ENCODE measurements around the gene ABCA12.

The ABCA12 gene

DNA sequence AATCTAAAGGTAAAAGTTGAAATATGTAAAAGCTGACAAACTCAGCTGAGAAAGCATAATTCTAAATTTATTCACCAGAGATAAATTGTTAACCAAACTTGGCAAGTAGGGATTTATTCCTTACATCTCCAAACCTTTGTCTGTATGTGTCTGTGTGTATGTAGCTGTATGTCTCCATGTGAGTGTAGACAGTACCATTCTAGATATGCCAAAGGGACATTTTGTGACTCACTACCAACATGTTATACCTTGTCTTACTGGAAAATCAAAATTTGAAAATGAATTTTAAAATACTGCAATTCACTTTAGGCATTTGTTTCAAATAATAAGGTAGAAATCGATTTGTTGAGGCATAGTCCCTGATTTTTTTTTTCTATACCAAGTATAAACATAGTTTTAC is 102.1 kb downstream of the ABCA12 start:
- DNase-seq = no peak

DNA sequence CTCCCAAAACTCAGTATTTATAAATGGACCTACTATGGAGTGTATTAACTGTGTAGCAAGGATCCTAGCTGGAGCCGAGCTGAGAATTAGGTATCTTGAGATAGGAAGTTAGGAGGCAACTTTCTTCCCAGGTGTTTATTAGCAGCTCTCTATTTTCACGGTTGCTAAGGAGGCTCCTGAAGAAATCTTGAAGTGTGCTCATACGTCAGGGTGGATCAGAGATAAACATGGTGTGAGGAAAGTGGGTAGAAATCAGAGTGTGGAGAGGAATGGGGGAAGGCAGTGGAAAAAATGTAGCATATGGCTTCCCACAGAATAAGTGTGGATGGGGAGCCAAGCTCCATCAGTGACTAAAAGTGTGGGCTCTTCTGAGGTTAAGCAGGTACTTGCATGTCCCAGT is 104.3 kb downstream of the ABCA12 start:
- DNase-seq = no peak

DNA sequence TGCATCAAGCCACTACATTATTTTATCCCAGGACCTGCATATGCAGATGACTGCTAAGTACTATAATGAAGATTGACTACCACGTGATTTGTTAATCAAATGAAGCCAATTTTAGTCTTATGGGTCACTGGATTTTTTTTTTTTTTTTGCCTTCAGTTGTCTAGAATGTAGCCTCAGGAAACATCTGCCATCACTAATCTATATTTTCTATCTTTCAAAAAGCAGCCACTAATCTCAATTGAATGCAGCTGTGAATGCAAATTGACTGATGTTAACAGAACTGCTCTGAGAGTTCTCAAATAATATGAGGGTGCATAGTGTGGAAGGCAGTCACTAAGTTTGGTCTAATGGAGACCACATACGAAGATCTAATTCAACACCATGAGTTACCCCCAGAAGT is 106.3 kb downstream of the ABCA12 start:
- DNase-seq = no peak

DNA sequence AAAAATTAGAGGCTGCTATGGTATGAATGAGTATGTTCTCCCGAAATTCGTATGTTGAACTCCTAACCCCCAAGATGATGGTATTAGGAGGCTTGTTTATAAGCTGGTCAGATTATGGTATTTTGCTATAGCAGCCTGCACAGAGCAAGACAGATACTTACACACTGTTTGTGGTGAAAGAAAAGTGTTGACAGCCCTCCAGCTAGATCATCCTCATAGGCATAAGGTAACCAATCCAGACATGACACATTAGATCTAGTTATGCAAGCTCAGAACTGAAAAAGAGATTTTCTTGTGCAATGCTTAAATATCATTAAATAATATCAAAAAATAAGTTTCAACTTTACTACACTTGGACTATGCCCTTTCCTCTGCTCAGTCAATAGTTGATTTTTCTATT is 107.1 kb downstream of the ABCA12 start:
- no peak for DNase-seq

DNA sequence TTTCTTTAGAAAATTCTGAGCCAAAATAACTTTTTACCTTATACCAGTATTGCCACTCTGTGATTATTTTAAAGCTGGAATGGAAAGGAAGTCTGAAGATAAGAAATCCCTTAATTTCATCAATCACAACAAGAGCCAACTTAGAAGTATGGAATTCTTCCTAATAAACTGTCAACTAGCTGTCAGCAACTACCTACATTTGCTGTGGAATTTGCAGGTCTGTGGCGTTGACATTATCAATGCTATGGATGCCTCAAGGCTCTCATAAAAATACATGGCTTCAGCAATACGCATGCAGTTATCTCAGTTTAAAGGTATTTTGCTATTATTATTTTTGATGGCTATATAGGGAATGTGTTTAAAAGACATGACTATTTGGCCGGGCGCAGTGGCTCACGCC is 108.5 kb downstream of the ABCA12 start:
- no peak for DNase-seq

DNA sequence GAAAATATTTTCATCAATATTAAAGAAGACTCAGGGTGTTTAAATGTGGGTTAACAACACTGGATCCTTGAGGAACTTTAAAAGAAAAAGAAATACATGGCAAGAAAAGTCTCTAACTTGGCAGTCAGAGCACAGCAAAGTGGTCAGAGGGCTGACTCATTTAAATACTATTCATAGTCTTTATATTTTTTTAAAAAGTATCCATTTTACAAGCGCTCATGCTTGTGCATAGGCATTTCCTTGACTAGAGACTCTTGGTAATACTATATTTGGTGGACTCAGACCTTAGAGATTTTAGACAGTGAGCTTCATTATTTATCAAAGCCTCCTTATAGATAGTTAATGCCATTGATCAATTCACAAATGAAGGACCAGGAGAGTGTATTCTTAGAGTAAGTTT is 110.2 kb downstream of the ABCA12 start:
- no peak for DNase-seq

DNA sequence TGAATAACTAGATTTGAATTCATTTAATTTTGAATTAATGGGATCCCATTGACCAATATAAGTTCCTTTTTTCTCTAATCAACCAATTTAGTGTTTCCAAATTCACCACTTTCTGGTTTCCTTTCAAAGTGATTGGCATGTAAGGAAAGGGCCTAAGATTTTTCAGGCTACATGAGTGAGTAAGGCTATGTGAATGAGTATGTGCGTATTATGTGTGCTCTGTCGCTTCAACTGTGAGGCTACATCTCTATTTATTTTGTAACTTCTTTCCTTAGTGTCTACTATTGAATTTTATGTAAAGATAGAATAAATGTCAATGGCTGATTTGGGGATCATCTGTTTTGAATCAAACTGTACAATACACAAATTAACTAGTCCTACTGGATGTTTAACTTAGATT is 110.6 kb downstream of the ABCA12 start:
- DNase-seq = no peak

DNA sequence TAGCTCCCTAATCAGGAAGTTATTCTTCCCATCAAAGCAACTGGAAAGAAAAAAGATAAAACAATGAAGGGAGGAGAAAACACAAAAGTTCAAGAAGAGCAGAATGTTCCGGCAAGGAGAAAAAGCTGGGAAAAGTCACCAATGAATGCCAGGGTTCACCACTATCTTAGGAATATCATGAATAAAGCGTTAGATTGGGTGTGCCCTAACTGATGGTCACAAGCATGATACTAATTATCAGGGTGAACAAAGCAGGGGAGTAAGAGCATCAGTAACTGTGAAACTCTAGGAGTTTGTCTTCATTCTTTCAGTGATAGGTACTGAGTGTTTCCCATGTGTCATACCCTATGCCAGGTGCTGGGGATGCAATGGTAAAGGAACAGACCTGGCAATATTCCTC is 115.5 kb downstream of the ABCA12 start:
- DNase-seq = no peak

DNA sequence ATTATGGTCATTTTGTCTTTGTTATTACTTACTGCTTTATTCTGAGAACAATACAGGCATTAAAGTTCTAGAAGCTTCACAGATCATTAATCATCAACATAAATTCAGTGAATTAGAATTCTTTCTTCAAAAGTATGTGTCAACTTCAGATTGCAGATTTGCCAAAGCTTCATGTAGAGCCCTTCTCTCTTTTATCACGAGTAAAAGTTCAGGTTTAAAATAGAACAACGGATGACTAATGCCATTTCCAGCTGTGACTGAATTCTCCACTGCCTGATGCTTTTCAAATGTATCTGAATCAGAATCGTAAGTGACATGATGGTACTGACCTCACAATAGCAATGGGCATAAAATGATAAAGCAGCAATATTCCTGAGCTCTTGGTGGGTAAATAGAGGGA is 116.0 kb downstream of the ABCA12 start:
- no peak for DNase-seq

DNA sequence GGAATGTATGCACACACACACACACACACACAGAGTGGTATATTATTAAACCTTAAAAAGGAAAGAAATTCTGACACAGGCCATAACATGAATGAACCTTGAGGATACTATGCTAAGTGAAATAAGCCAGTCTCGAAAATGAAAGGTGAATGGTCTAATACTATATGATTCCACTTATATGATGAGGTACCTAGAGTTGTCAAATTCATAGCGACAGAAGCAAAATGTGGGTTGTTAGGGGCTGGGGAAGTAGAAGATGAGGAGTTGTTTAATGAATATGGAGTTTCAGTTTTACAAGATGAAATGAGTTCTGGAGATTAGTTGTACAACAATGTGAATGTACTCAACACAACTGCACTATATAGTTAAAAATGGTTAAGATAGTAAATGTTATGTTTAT is 118.1 kb downstream of the ABCA12 start:
- DNase-seq = no peak

DNA sequence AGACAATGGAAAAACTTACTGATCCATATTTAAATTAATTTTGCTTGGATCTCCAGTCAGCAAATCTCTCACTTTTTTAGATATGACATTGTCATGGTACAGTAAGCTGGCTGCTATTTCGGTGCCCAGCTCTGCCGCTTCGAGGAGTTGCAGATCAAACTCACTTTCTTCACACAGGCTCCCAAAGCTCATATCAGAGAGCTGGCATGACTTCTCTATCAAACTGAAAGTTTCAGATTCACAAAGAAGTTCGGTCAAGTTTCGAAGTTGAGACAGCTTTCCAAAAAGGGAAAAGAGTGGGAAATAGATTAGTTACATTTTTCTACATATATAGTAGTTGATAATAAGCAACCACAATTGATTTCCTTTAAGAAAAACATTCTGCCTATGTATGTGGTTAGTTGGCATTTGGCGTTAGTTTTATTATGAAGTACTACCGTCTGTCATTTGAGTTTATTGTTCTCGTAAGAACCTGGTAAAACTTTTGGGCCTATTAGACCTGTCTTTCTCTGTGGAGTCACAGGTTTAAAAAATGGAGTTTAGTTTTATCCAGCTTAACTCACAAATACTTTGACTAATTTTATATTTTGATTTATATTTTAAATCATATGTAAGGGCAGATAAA is 118.8 kb downstream of the ABCA12 start:
- no peak for DNase-seq

DNA sequence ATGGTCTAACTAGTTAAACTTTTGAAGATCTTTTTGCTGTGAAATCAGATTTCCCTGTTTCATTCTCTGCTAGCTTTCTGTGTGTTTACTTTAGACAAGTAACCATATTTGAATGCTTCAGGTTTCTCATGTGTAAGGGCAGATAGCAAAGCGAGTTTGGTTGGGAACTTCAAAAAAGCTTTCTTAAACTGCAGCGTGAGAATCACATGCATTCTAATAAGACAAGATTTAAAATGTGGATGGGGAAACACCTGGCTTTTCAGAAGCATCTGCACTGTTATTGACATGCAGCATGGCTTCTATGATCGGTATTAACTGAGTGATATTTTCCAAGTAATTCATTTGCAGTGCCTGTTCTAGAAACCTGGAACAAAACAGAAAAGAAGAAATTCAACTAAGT is 119.3 kb downstream of the ABCA12 start:
- no peak for DNase-seq

DNA sequence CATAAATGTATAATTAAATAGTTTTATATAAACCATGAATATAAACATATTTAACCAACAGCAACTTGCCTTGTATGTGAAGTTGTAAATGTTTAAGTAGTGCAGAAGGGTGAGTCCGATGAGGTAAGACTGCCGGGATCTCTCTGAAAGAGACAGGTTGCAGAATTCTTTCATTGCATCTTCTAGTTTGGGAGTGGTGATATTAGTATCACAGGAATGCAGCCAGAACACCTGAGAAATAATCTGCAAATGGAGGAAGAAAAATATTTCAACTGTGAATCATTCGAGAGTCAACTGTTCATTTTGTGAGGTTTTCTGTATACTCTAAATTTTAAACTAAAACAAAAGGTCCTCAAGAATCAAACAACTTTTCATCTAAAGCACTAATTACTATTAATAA is 123.0 kb downstream of the ABCA12 start:
- no peak for DNase-seq

DNA sequence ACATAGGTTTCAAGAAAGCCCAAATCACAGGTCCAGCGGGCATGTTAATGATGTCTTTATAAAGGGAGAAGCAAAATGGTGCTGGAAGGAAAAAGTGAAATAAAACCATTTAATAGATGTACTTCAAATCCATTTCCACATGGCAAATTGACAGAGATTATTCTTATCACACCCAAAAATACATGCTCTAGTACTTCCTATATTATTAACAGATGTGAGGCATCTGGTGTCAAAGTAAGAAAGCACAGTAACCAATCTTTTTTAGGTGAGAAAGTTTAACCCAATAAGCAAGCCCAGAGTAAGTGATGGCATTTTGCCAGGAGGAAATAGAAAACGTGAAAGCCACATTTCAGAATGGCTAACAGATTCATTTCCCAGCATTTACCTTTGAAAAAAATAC is 128.0 kb downstream of the ABCA12 start:
- no peak for DNase-seq

DNA sequence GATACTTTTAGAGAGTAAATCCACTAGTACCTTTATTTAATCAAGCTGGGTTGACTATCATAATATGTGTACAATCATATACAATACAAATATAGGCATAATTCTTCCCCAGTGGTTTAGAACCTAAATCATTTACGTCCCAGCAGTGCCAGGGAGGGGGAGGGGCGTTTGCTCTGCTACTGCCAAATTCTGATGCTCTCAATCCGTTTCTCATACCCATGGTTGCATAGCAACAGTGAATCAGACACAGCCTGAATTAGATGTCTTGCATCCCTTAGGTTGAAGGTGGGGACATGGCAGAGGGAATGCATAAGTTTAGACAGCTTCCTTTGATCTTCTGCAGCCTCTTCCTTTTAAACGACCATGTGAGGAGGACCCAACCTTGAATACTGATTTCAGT is 135.4 kb downstream of the ABCA12 start:
- DNase-seq = no peak

DNA sequence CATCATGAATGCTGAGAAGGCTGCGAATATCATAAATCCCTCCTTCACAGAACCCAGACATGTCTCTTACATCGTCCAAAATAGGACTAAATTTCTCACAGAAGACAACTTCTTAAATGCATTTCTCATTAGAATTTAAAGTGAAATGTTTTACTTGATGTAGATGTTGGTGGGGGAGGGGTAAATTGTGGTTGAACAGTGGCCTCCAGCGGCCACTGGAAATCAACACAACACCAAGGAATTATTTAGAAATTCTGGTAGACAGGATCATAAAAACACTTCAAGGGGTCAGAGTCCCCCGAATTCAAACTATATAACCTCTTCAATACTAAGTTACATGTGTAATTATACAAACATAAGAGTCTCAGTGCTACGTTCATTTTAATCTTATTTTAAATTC is 135.9 kb downstream of the ABCA12 start:
- no peak for DNase-seq

DNA sequence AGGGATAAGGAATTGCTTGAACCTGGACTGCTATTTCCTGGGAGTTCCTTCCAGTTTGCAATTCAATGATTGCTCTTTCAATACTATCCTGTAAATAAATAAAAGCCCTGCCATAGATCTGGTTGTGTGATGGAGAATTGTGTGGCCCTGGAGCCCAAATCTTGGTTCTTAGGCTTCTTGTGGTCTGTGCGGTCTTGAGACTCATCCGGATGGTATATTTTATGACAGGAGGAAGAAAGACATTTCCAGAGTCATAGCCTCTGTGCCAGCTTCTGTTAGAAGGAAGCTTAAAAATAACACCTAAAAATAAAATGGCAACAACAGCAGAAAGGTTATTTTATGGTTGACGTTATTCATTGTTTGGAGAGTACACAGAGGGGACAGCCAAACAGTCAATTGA is 137.7 kb downstream of the ABCA12 start:
- DNase-seq = no peak

DNA sequence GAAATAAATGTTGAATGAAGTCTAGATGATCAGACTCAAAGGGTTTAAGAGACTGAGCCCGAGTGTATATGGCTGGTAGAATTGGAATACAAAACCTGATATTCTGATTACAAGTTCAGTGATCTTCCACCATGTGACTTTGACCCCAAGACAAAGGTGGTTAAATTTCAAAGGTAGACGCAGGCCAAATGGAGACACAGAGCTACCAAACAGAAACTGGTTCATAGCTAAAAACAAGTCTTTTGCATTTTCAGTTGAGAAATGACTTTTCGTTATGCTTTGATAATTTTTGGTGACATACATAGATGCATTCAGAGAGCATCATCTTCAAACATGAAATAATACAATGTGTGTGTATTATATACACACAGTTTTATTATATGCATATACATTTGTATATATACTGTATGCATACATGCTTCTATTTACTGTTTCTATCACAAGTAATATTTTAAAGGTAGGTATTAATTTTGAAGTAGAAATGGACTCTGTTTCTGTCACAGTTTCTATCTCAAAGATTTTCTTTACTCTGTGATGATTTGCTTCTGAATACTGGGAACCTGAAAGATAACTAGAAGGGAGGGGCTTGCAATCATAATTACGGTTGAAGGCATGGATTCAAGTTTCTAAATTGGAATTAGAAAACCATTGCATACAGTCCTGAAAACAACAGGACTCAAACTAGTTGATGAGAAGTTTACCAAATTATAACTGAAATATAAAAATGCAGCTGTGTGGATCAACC is 142.3 kb downstream of the ABCA12 start:
- DNase-seq = no peak

DNA sequence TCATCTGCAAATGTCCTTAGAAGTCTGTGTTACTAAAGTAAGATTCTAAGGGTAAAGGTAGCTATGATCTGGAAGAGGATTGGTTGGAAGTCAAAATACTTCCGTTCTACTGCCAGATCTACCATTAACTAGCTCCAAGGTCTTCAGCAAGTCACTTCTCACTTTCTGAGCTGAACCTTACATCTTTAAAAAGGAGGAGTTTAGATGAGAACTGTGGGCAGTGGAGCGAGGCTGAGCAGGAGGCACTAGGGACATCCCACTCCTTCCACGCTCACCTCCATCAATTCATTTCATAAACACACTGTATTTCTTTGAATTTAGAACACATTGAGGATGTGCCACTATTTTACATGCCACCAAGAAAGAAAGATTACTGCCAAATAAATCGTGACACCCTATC is 143.0 kb downstream of the ABCA12 start:
- no peak for DNase-seq

DNA sequence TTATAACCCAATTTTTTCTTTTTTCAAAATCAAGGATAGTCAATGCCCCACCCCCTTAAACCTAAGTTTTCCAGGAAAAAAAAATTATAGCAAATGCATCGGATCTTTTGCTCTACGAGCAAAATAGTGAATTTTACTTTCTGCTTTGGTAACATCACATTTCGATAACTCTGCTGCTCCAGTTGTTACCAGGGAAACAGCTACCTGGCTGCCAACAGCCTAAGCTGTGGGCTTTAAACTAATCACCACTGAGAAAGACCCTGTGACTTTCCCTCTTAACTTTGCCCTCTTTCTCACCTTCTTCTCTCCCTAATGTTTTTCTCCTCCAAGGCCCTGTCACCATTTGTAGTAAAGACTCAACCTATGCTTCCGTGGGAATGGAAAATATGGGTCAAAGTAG is 145.5 kb downstream of the ABCA12 start:
- no peak for DNase-seq

DNA sequence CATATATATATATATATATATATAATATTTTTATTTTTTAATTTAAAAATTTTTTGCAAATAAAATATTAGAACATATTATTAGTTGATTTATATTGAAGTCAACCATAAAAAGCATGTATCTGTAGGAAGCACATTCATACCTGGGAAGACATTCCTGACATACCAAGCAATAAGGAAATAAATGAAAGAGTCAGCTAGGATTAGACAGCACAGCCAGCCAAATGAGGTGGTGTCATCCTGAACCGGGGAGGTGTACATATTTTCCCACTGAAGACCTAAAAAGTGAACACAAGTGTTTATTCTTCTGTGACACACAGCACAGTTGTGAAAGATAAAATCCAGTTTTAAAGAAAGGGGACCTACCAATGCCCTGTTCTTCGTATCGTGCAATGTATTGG is 149.2 kb downstream of the ABCA12 start:
- no peak for DNase-seq

DNA sequence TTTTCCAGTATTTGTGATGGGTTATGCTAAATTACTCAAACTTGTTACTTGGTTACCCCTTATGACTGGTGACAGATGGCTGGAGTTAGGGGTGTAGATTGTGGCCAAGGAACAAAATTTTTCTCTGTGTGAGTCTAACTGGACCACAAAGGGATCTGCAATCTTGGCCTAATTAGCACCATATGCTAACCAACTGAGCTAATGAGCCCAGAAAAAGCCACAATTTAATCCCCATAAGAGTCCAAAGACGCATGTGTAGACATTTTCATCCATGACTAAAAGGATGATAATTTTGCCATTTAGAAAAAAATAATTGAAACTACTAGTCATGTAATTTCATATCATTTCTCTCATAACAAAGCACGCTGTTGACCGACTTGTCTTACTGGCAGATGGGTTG is 151.2 kb downstream of the ABCA12 start:
- no peak for DNase-seq

DNA sequence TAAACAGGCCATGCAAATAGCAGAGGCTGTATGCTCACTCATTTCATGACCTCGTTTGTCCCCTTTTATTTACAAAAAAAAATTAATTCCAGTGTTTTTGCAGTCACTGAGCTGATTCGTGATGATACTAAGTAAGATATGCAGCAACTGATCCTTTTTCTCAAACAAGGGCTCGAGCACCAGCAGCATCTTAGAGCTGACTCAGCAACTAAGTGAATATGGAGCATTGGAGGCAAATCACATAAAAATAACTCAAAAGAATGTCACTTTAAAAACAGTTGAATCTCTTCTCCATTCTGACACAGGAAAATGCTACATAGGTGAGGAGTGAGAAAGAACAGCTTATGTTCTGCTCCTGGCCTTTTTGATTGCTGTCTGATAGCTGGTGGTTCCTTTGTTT is 152.8 kb downstream of the ABCA12 start:
- DNase-seq = no peak

DNA sequence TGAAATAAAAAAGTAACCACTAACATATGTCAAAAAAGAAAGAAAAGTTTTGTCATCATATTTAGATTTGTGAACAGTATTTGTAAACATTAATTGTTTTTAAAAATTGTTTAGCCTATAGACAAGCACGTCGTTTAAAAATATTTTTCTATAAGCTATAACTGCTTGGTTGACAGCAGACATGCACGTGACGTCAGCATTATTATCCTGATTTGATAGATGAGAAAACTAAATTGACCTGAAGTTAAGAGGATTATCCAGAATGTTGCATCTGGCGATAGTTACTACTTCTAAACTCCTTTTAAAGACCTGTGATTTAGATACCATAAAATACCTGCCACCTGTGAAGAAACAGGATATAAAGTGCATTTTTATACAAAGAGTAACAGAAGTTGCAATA is 172.0 kb downstream of the ABCA12 start:
- no peak for DNase-seq

DNA sequence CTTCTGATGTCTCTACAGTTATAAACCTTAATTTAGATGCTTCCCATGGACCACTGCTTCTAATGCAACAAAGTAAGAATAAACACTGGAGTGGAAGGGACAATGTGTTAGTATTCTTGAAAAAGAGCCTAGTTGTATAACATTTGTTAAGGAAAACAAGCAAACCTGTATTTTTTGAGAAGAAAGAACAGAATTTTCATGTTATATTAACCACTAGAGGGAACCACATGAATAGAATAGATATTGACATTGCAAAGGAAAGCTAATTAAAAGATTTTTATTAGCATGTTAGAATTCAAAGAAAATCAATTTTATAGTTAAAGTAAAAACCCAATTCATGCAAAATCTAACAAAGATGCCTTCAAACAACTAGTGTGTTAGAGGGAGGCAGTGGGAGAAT is 177.7 kb downstream of the ABCA12 start:
- no peak for DNase-seq

Data from CD4-positive, alpha-beta T cell treated with Interleukin-10 for 1 hour (primary cell).